Activated naive CD8-positive, alpha-beta T cell treated with anti-CD3 and anti-CD28 coated beads, Interleukin-2, amount 50 U/mL, for 24 hours (primary cell): Measurements from ENCODE around the gene KCNJ12.

Experiments
- ATAC-seq: fragments of 150-1000 bp; cut with Tn5 transposase; one replicate; pipeline ENCODE4 v1.10.0; 2021
- DNase-seq: peaks from one replicate; pipeline ENCODE4 v3.0.0; 2021
- H3K27ac Mint-ChIP-seq: one replicate; pipeline ENCODE4 v1.8.0; 2021; ENCODE audit warnings: mild to moderate bottlenecking, mixed read lengths
- H3K27me3 Mint-ChIP-seq: one replicate; pipeline ENCODE4 v1.8.0; 2021; ENCODE audit warnings: mixed read lengths
- H3K36me3 Mint-ChIP-seq: one replicate; pipeline ENCODE4 v1.8.0; 2021; ENCODE audit warnings: low read depth, mixed read lengths
- H3K4me1 Mint-ChIP-seq: one replicate; pipeline ENCODE4 v1.8.0; 2021; ENCODE audit warnings: mixed read lengths
- H3K4me3 Mint-ChIP-seq: one replicate; pipeline ENCODE4 v1.8.0; 2021; ENCODE audit warnings: mild to moderate bottlenecking, moderate library complexity, mixed read lengths
- H3K9me3 Mint-ChIP-seq: one replicate; pipeline ENCODE4 v1.8.0; 2021; ENCODE audit warnings: mixed read lengths

The KCNJ12 gene

DNA sequence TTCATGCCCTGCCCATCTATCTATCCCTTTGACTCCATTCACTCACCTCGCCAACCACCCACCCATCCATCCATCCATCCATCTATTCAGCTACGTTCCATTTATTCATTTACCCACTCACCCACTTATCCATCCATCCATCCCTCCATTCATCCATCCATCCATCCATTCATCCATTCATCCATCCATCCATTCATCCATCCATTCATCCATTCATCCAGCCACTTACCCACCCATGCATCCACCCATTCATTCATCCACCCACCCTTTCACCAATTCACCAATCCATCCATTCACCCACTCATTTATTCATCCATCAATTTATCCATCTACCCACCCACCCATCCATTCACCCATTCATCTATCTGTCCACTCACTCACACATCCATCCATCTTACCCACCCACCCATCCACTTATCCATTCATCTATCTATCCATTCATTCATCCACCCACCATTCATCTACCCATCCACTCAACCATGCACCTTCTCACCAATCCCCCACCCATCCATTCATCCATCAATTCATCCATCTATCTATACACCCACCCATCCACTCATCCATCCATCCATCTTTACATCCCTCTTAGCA lies 19.5 kb upstream of the KCNJ12 start:
- ATAC-seq = no peak
- H3K27me3 Mint-ChIP-seq = no peaks in the 10 kb centered on the region
- no peak for DNase-seq
- no peaks in the 10 kb centered on the region for H3K9me3 Mint-ChIP-seq
- no peak overlapping the region for H3K27ac Mint-ChIP-seq
- H3K36me3 Mint-ChIP-seq = no peaks in the 10 kb centered on the region
- H3K4me1 Mint-ChIP-seq = no peaks in the 10 kb centered on the region
- H3K4me3 Mint-ChIP-seq = no peak overlapping the region

DNA sequence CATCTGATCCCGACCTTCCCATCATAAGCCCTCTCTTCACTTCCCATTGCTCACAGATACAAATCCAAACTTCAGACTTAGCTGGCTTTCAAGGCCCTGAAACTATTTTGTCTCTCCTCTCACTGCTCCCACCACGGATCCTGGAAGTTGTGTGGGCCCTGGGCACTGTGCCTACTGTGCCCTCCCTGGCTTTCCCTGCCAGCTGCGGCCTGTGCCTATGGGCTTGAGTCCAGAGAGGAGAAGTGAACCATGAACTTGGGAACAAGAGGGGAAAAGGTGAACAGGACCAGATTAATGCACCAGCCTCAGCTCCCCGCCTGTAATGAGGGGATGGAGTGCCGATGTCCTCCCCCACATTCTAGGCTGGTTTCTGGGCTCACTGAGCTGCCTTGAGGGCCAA lies 18.9 kb upstream of the KCNJ12 start:
- Mint-ChIP-seq H3K36me3 (no peaks in the 10 kb centered on the region), H3K4me1 (no peaks in the 10 kb centered on the region), H3K27me3 (no peaks in the 10 kb centered on the region), H3K9me3 (no peaks in the 10 kb centered on the region), H3K4me3 (no peak overlapping the region), H3K27ac (no peak overlapping the region)
- DNase-seq = no peak
- ATAC-seq = no peak

DNA sequence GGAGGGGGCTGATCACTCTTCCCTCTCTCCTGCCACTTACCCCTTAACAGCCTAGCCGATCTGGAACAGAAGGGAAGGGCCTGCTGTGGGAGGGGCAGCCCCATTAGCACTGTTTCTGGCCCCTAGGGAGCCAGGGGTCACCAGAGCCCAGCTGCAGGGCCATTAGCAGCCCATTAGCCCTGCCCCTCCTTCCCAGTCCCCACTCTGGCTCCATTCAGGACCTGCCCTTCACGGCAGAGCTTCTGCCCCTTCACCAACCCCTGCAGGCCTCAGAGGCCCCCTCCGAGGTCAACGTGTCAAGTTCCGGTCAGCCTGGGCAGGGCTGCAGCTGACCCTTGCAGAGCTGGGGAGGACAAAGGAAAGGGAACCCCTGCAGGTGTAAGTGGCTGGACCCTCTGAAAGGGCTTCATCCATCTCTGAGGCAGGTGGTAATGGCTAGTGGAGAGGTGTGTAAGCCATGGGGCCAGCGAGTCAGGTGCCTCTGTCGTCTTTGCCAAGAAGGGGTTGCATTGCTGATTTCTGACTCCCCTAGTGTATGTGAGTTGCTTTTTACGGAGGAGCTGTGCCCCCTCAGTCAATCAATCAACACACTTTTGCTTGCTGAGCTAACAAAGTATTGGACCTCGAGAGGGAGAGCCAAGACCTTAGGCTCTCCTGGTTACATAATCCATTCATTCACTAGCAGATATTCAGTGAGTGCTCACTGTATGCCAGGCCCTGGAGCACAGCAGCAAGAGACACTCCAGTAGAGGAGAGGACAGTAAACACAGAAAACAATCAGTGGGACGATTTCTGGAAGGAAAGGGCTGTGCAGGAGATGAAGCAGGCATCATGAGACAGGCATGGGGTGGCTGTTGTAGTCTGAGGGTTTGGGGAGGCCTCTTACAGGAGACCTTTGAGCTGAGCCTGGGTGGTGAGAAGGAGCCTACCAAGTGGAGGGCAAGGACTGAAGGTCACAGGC lies 18.2 kb upstream of the KCNJ12 start:
- H3K27me3 Mint-ChIP-seq = no peaks in the 10 kb centered on the region

DNA sequence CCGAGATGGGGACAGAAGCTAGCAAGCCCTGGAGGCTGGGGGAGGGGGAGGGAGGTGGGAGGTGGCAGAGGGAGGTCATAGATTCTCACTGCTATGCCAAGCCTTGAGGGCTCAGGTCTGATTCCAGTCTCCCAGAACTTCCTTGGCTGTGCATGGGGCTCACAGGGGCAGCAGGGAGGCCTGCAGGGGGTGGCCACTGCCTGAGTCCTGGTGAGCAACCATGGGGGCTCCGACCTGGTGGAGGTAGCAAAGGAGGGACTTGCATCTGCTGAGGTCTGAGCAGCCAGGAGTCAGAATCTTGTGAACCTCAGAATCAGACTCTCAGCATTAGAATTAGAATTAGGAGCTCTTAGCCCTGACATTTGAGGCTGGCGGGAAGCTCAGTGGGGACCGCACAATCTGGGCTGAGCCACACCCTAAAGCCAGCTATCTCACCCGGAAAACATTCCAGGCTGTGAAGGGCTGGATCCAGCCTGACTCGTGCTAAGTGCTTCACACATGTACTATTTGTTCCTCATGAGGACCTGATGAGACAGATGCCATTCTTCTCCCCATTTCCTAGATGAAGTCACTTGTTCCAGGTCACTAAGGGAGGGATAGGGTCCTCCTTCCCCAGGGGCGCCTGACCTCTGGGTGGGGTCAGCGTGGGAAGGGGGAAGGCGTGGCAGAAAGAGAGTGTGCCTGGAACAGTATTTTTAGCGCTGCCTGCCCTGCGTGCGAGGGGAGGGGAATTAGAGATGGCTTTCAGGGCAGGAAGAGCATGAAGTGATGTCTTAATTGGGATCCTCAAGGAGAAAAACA lies 17.3 kb upstream of the KCNJ12 start:
- H3K4me3 Mint-ChIP-seq = no peak overlapping the region
- H3K27me3 Mint-ChIP-seq = no peaks in the 10 kb centered on the region
- H3K9me3 Mint-ChIP-seq = no peaks in the 10 kb centered on the region
- H3K36me3 Mint-ChIP-seq = no peaks in the 10 kb centered on the region
- H3K27ac Mint-ChIP-seq = no peak overlapping the region
- no peak for ATAC-seq
- DNase-seq = no peak
- H3K4me1 Mint-ChIP-seq = peaks cover 3% of the 10 kb centered on the region

More for the DNA sequence above, 18.2 kb upstream of the KCNJ12 start:
- Mint-ChIP-seq H3K27ac (no peak overlapping the region), H3K4me1 (no peaks in the 10 kb centered on the region), H3K9me3 (no peaks in the 10 kb centered on the region), H3K4me3 (no peak overlapping the region), H3K36me3 (no peaks in the 10 kb centered on the region)
- no peak for ATAC-seq
- no peak for DNase-seq

DNA sequence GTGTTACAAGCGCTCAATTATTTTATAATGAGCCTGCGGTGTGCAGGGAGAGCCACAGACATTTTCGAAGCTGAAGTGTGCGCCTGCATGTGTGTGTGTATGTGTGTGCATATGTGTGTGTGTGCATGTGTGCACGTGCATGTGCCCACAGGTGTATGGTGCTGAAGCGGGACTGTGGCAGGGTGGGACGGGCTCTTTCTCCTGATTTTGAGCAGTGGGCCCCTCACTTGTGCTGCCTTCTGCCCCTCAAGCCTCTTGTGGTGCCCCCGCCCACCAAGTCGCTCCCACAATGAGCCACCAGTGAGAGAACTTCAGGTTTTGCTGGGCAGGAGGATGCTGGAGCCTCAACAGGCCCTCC lies 16.7 kb upstream of the KCNJ12 start:
- Mint-ChIP-seq H3K27ac (no peak overlapping the region), H3K4me1 (peaks cover 7% of the 10 kb centered on the region), H3K27me3 (no peaks in the 10 kb centered on the region), H3K9me3 (no peaks in the 10 kb centered on the region), H3K4me3 (no peak overlapping the region), H3K36me3 (no peaks in the 10 kb centered on the region)
- no peak for DNase-seq
- no peak for ATAC-seq

DNA sequence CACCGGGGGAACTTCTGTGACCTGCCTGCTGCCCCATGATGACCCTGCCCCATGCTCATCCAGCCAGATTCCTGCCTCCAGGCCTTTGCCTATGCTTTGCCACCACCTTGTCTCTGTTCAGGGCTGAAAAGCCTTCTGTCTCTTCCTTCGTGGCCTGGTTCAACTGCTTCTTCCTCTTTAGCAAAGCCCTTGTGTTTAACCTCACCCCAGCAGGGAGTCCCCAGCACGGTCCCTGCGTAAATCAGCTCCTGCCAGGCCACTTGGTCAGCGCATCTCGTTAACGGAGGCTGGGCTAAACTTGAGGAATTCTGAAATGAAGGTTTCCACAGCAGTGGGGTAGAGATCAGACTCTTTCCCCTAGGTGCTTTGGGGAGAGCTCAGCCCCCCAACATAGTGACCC lies 16.1 kb upstream of the KCNJ12 start:
- Mint-ChIP-seq H3K4me3 (no peak overlapping the region), H3K36me3 (no peaks in the 10 kb centered on the region), H3K27ac (no peak overlapping the region), H3K27me3 (no peaks in the 10 kb centered on the region), H3K9me3 (no peaks in the 10 kb centered on the region), H3K4me1 (peaks cover 7% of the 10 kb centered on the region)
- no peak for ATAC-seq
- DNase-seq = no peak

DNA sequence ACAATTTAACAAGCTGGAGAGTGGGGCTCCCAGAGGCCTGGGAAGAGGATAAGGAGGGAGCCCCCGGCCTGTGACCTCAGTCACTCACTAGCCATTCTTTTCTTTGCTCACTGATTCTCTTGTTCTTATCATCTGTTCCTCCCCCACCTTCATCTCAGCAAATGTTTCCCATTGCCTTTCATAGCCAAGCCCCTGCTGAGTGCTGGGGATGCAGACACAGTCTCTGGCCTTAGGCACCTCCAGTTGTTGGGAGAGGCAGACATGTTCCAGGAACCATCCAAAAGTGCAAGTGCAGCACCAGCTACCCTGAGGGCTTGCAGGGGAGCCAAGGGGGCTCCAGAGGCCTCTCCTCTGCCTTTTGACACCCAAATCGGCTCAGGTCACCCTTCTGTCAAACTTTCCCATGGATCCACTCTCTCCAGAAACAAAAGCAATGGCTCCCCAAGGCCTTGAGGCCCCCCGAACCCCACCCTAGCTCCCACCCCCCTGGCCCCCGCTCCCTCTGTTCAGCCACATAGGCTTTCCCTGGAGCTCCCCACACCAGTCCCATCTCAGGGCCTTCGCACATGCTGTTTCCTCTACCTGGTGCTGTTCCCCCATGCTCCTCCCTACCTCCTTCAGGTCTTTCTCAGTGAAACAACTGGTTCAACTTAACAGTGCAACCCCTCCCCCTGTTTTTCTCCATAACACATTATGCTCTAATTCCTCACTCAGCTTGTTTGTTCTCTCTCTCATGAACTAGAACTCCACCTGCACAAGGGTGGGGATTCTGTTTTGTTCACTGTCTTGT lies 14.9 kb upstream of the KCNJ12 start:
- ATAC-seq (no peak), DNase-seq (no peak)
- Mint-ChIP-seq H3K4me3 (no peak overlapping the region), H3K4me1 (peaks cover 7% of the 10 kb centered on the region), H3K27me3 (no peaks in the 10 kb centered on the region), H3K9me3 (no peaks in the 10 kb centered on the region), H3K27ac (no peak overlapping the region), H3K36me3 (no peaks in the 10 kb centered on the region)

DNA sequence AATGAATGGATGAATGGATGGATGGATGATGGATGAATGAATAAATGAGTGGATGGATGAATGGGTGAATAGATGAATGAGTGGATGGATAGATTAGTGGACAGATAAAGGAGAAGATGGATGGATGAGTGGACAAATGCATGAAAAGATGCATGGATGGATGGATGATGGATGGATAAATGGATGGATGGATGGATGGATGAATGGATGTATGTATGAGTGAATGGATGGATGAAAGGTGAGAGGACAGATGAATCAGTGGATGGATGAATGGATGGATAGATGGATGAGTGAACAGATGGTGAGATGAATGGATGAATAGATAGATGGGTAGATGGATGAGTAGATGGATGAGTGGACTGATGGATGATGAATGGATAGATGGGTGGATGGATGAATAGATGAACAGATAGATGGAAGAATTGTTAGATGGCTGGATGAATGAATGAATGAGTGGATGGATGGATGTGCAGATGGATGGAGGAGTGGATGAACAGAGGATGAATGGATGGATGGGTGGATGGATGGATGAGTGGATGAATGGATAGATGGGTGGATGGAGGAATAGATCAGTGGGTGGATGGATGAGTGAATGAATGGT lies 13.7 kb upstream of the KCNJ12 start:
- no peak for ATAC-seq
- H3K27ac Mint-ChIP-seq = no peak overlapping the region
- H3K9me3 Mint-ChIP-seq = no peaks in the 10 kb centered on the region
- no peak overlapping the region for H3K4me3 Mint-ChIP-seq
- H3K27me3 Mint-ChIP-seq = no peaks in the 10 kb centered on the region
- no peak for DNase-seq
- H3K36me3 Mint-ChIP-seq = no peaks in the 10 kb centered on the region
- H3K4me1 Mint-ChIP-seq = peaks cover 7% of the 10 kb centered on the region

DNA sequence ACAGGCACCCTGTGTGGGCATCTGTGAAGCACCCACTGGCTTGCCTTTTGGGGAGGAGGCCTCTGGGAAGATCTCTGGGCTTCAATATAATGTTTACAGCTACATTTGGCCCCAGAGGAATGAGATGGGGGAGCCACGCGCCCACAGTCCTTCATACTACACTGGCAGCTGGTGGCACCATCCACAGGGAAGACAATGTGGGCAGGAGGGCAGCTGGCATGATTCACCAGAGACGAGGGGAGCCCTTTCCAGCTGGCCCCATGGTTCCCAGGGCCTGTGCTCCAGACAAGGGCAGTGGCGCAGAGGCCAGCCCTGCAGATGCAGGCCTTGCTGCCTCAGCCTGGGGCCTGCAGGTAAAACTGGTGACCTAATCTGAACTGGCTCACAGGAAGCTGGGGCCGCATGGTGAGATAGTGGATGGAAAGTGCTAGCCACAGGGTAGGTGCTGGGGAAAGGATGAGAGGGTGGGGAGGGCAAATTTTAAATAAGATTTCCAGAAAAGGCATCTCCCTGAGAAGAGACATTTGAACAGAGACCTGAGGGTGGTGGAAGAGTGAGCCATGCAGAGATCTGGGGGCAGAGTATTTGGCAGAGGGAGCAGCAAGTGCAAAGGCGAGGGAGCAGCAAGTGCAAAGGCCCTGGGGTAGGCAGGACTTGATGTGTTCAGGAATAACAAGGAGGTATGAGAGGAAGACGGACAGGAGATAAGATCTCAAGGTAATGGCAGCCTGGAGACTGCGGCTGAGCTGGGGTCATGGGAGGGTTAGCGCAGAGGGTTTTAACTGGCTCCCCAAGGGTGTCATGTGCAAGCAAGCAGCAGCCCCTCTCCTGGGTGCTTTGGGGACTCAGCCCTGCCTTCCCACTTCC lies 12.1 kb upstream of the KCNJ12 start:
- Mint-ChIP-seq H3K4me1 (peaks cover 9% of the 10 kb centered on the region), H3K36me3 (no peaks in the 10 kb centered on the region), H3K9me3 (no peaks in the 10 kb centered on the region), H3K27me3 (no peaks in the 10 kb centered on the region), H3K27ac (no peak overlapping the region), H3K4me3 (no peak overlapping the region)
- DNase-seq (no peak), ATAC-seq (peak; percentile 63)

DNA sequence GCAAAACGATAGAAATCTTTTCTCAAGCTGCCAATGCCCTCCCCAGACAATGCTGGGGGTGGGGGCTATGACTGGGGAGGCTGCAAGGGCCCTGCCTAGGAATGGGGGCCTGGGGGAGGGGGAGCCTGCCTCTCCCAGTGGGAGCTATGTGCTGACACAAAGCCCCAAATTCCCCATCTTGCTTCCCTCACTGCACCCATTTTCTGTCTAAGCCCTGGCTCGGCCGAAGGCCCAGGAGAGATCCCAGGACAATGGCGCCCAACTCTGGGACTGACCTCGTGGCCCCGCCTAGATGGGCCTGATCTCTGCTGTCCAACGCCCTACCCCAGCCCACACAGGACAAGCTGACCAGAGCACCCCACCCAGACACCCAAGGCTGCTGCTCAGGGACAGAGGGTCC lies 11.1 kb upstream of the KCNJ12 start:
- Mint-ChIP-seq H3K4me3 (no peak overlapping the region), H3K27ac (no peak overlapping the region), H3K4me1 (peaks cover 9% of the 10 kb centered on the region), H3K36me3 (no peaks in the 10 kb centered on the region), H3K9me3 (no peaks in the 10 kb centered on the region), H3K27me3 (no peaks in the 10 kb centered on the region)
- no peak for ATAC-seq
- DNase-seq = no peak

DNA sequence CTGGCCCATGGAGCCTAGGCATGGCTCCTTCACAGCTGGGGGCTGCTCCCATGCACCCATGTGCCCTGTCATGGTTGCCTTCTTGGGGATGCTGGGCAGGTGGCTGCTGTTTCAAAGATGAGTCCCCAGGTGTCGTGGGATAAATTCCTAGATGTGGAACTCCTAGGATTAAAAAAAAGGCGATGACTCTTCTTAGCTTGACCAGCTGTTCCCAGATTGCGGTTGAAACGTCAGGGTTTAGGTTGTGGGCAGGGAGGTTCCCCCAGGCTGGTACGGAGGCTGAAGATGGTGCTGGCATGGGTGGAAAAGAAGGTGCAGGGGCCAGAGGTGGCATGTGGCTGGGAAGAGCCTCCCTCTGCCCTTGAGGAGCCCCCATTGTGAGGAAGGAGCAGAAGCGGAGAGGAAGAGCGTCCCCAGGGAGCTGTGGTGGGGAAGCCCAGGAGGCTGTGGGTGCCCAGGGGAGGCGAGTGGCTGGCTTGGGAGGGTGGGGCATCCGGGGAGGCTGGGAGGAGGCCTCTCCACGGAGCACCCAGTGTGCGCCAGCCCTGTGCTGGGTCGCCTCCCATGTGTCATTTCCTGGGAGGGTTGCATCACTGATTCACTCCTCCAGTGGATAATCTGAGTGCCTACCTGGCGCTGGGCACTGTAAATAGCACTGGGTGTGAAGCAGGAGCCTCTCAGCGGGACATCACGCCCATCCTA lies 7.5 kb upstream of the KCNJ12 start:
- H3K36me3 Mint-ChIP-seq = no peaks in the 10 kb centered on the region
- peak; percentile 35 for ATAC-seq
- peaks cover 8% of the 10 kb centered on the region for H3K4me1 Mint-ChIP-seq
- H3K27ac Mint-ChIP-seq = peak overlapping the region; percentile 35
- no peaks in the 10 kb centered on the region for H3K9me3 Mint-ChIP-seq
- DNase-seq = no peak
- H3K27me3 Mint-ChIP-seq = no peaks in the 10 kb centered on the region
- H3K4me3 Mint-ChIP-seq = no peak overlapping the region

DNA sequence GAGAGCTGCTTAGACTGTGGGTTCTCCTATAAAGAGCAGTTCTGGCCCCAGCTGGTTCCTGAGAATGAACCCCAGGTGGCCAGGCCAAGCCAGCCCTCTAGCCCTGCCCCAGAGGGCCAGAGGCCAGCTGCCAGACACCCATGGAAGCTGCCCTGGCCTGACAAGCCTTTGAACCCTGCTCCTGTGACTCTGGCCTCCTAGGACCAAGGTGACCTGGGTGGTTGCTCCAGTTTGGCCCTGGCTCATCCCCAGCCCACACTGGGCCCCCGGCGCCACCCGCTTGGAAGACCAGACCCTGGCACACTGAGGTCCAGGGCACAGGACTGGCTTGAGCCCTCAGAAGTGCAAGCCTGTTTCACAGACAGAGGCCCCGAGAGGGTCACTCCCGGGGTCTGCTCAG lies 6.8 kb upstream of the KCNJ12 start:
- Mint-ChIP-seq H3K9me3 (no peaks in the 10 kb centered on the region), H3K4me1 (peaks cover 2% of the 10 kb centered on the region), H3K27me3 (peaks cover 2% of the 10 kb centered on the region), H3K36me3 (no peaks in the 10 kb centered on the region), H3K27ac (no peak overlapping the region), H3K4me3 (no peak overlapping the region)
- ATAC-seq = no peak
- DNase-seq = no peak

DNA sequence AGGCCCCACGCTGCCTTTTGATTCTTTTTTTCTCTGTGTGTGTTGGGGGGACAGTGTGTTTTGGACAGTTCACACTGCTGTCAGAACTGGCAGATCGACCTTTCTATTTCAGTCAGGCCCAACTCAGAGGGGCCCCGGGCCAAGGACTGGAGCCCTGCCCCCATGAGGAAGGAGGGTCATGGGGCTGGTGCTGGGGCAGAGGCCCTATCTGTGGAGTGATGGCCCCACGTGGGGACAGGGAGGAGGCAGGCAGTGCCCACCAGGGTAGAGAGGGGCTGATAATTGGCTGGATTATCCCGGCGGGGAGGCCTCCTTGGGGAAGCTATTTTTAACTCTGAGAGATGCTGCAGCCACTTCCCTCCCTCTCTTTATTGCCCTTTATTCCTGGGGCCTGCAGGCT lies 5.7 kb upstream of the KCNJ12 start:
- H3K4me3 Mint-ChIP-seq = no peak overlapping the region

More for the DNA sequence above, 5.7 kb upstream of the KCNJ12 start:
- Mint-ChIP-seq H3K4me1 (peaks cover 2% of the 10 kb centered on the region), H3K9me3 (no peaks in the 10 kb centered on the region), H3K27me3 (peaks cover 6% of the 10 kb centered on the region), H3K36me3 (no peaks in the 10 kb centered on the region), H3K27ac (peak overlapping the region; percentile 9)
- no peak for ATAC-seq
- DNase-seq = no peak
